Mammary microvascular endothelial cell (primary cell): ENCODE measurements around the gene C11orf71. TPM values are rescaled to one million over a fixed set of nuclear protein-coding genes. Genes with fewer than 3 reads are reported as not detected.

Experiments used
- total RNA-seq: library from RNA; depleted of rRNA; stranded (reverse); fragments of >200 nt; gene quantifications from 2 replicates; pipeline ENCODE4 v1.2.3, GENCODE V29; 2015

C11orf71 gene, protein sequence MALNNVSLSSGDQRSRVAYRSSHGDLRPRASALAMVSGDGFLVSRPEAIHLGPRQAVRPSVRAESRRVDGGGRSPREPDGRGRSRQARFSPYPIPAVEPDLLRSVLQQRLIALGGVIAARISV
- total RNA-seq: 2.6 and 2.7 TPM in 2 replicates

DNA sequence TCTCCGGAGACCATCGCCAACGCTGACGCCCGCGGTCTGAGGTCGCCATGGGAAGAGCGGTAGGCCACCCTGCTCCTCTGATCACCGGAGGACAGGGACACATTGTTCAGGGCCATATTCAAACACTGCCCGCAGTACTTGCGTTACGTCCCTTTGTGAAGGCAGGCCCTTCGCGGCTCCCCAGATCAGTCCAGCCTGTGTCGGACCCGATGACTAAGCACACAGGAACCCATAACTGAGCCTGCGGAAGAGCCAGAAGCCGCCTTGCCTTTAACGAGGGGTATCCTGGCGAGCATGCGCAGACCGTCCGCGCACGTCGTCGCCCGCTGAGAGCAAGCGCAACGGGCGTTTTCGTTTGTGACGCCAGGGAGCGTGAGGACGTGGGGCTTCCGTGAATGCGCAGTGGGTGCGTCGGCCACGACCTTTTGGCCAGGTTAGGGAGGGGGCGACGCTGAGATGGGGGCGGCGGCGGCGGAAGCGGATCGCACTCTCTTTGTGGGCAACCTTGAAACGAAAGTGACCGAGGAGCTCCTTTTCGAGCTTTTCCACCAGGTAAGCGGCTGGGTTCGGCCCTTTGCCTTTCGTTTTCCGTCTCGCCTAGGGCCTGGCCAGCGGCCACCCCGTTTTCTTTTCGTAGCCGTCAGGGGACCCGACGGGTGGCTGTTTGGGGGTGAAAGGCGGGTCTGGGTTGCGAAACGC lies at the start of gene C11orf71, which contains the start of gene RBM7:
TSS of gene C11orf71 (minus strand) at position 296 of the 699 bp plus-strand sequence. CDS start at position 116, 180 bp downstream.
TSS of gene RBM7 (plus strand) at position 451 of the 699 bp plus-strand sequence. CDS start at position 457, 6 bp downstream.

DNA sequence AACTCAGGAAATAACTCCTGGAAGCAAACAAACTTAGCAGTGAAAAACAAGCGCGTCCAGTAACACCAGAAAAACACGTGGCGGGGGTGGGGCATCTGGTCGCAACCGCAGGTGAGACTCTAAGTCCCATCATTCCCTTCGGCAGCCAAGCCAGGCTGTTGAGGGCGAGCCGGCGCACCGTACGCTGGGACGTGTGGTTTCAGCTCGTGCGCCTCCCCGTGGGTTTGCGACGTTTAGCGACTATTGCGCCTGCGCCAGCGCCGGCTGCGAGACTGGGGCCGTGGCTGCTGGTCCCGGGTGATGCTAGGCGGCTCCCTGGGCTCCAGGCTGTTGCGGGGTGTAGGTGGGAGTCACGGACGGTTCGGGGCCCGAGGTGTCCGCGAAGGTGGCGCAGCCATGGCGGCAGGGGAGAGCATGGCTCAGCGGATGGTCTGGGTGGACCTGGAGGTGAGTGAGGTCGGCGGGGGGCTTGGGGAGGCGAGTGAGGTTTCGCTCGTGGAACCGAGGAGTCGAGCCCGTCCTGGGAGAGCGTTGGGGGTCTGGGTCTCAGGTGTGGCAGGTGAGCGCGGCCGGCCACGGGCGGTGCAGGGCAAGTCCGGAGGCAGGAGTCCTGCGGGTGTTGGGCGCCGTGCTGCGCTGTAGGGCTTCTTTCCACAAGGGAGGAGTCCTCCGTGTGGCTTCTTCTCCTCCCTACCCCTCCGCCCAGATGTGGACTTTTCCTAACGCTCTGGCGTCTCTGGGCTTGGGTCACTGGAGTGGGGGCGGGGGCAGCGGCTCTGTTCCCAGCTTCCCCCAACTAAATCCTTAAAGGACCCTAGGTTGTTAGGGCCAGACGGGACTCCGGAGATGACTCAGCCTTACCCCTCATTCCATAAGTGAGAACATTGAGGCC lies 39.2 kb upstream of the C11orf71 start, which contains the start of gene REXO2:
TSS of gene REXO2 (plus strand) at position 239 of the 892 bp plus-strand sequence. CDS start at position 301, 62 bp downstream.

Other genes with a start within 250 kb of the C11orf71 start
- 121 and 168 TPM in 2 replicates for gene NNMT, start 104.1 kb downstream of the C11orf71 start, total RNA-seq
- 16.4 and 20.5 TPM in 2 replicates for gene RBM7, start 155 bp upstream of the C11orf71 start, total RNA-seq
- gene REXO2, start 39.0 kb upstream of the C11orf71 start, total RNA-seq: 150 and 193 TPM in 2 replicates
- gene NXPE1, start 159.4 kb upstream of the C11orf71 start, total RNA-seq: not detected in 2 replicates
- gene NXPE4, start 195.3 kb upstream of the C11orf71 start, total RNA-seq: not detected in 2 replicates